Measurements from ENCODE around the gene ASAP3.

GRCh38 chr1:23466423-23466989 is 17.5 kb downstream of the ASAP3 start:
- no peak for TF ChIP-seq SIN3A (IDR thresholded peaks at IDR 0.05; ENCODE audit: borderline replicate concordance, insufficient read depth, low read length)
- TF ChIP-seq, protein P1, sequence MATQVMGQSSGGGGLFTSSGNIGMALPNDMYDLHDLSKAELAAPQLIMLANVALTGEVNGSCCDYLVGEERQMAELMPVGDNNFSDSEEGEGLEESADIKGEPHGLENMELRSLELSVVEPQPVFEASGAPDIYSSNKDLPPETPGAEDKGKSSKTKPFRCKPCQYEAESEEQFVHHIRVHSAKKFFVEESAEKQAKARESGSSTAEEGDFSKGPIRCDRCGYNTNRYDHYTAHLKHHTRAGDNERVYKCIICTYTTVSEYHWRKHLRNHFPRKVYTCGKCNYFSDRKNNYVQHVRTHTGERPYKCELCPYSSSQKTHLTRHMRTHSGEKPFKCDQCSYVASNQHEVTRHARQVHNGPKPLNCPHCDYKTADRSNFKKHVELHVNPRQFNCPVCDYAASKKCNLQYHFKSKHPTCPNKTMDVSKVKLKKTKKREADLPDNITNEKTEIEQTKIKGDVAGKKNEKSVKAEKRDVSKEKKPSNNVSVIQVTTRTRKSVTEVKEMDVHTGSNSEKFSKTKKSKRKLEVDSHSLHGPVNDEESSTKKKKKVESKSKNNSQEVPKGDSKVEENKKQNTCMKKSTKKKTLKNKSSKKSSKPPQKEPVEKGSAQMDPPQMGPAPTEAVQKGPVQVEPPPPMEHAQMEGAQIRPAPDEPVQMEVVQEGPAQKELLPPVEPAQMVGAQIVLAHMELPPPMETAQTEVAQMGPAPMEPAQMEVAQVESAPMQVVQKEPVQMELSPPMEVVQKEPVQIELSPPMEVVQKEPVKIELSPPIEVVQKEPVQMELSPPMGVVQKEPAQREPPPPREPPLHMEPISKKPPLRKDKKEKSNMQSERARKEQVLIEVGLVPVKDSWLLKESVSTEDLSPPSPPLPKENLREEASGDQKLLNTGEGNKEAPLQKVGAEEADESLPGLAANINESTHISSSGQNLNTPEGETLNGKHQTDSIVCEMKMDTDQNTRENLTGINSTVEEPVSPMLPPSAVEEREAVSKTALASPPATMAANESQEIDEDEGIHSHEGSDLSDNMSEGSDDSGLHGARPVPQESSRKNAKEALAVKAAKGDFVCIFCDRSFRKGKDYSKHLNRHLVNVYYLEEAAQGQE (IDR thresholded peaks at IDR 0.05; ENCODE audit: insufficient read depth in 1 of 2, low read depth in 2 of 2, low read length in 2 of 2), result no peak
- no peak for TF ChIP-seq POLR2AphosphoS5 (IDR thresholded peaks at IDR 0.05; ENCODE audit: low read depth, low read length)
- no peak for TF ChIP-seq FOXP2 (optimal IDR thresholded peaks at IDR 0.05; ENCODE audit: borderline replicate concordance, extremely low read depth, extremely low read length, insufficient read depth)
